Upper lobe of left lung (tissue), 6 donors: ENCODE measurements around the gene TRIM47. TPM values are rescaled to one million over a fixed set of nuclear protein-coding genes. Genes with fewer than 3 reads are reported as not detected.

ENCODE experiments used
- ATAC-seq, 2 donors: fragments of 200-7000 bp; cut with Tn5 transposase; one replicate each; pipeline ENCODE4 v1.9.1; 2022; ENCODE audit warnings: mild to moderate bottlenecking in 2 of 2, moderate library complexity in 2 of 2; ENCODE audit not compliant: low FRiP score in 2 of 2
- DNase-seq, 2 donors: peaks; one replicate each; pipeline ENCODE4 v3.0.0-alpha.2; 2019 to 2020
- H3K27ac ChIP-seq, 4 donors: fragments of 200-600 bp; sonication (generic); one replicate each; pipeline ENCODE4 v1.5.1; 2016 to 2019
- H3K27me3 ChIP-seq, 4 donors: fragments of 200-600 bp; sonication (generic); one replicate each; pipeline ENCODE4 v1.5.1; 2017 to 2019
- H3K36me3 ChIP-seq, 4 donors: fragments of 200-600 bp; sonication (generic); one replicate each; pipeline ENCODE4 v1.5.1; 2016 to 2019
- H3K4me1 ChIP-seq, 4 donors: fragments of 200-600 bp; sonication (generic); one replicate each; pipeline ENCODE4 v1.5.1; 2018 to 2019
- H3K4me3 ChIP-seq, 4 donors: fragments of 200-600 bp; sonication (generic); one replicate each; pipeline ENCODE4 v1.5.1; 2017 to 2019; ENCODE audit warnings: mild to moderate bottlenecking in 2 of 4, moderate library complexity in 1 of 4
- H3K9me3 ChIP-seq, 4 donors: fragments of 200-600 bp; sonication (generic); one replicate each; pipeline ENCODE4 v1.5.1; 2018 to 2019
- EP300 ChIP-seq, 4 donors: sonication (generic); formaldehyde crosslinking; IDR thresholded peaks; one replicate each; pipeline ENCODE4 v1.5.1; 2017; ENCODE audit warnings: antibody characterized with exemption in 4 of 4, control low read depth in 2 of 4
- POLR2A ChIP-seq, 4 donors: fragments of 450-650 bp; IDR thresholded peaks; one replicate each; pipeline ENCODE4 v1.5.1; 2016 to 2017; ENCODE audit warnings: antibody characterized with exemption in 4 of 4, mild to moderate bottlenecking in 2 of 4
- POLR2AphosphoS5 ChIP-seq, 2 donors: sonication (generic); formaldehyde crosslinking; IDR thresholded peaks; one replicate each; pipeline ENCODE4 v1.5.1; 2017; ENCODE audit warnings: antibody characterized with exemption in 2 of 2
- WGBS, 2 donors: methylation state at CpG; one replicate each; pipeline ENCODE4 v1.1.5; 2017 to 2018; 5-methylcytosine and 5-hydroxymethylcytosine counted together
- total RNA-seq, 6 donors: library from RNA; depleted of rRNA in 4 of 6; stranded (reverse); fragments of >200 nt in 4 of 6; gene quantifications; one replicate each; pipeline versions ENCODE4 v1.1.0 to v1.2.1, GENCODE V29; 2016 to 2021
- TF ChIP-seq, protein P1 (sequence below), 6 experiments: fragments of 450-650 bp in 4 of 6; fragments of 200-600 bp in 2 of 6; sonication (generic) in 2 of 6; IDR thresholded peaks; one replicate each; pipeline ENCODE4 v1.5.1; 2016 to 2019; ENCODE audit warnings: antibody characterized with exemption in 6 of 6
- donor health status: DM: no; HTN: no; CAD: no; lungs with moderate emphysema.
- donor health status: DM: no; HTN: yes; CAD: no; lungs with severe emphysema.

The TRIM47 gene
- total RNA-seq, 6 donors from 2014 or later = 20.1 to 55.6 (median 33.3) TPM

DNA sequence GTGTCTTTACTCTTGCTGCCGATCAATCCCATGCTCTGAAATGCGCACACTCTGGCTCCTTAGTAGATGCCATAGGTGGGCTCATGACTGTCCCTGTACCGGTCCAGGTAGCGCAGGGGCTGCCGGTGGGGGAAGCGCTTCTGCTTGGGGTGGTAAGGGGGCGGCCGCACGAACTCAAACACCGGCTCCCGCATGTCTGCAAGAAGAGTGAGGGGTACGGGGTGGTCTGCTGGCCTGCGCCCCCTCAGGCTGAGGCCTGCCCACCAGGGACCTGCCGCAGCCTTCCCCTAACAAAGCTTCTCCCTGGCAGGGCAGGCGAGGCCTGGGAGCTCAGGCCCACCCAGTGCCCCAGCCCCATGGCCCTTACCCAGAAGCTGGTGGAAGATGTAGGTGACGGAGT lies 20.4 kb upstream of the TRIM47 start:
- no peak overlapping the region for H3K4me3 ChIP-seq
- peaks cover 16 to 58% (median 47%) of the 10 kb centered on the region in 4 donors for H3K36me3 ChIP-seq
- 95 to 100% methylated on average over 11 to 16 of the region's 16 CpGs for WGBS, 2 donors
- H3K4me1 ChIP-seq = peaks cover 28 to 40% (median 29%) of the 10 kb centered on the region in 4 donors
- H3K27ac ChIP-seq = no peak overlapping the region
- H3K9me3 ChIP-seq = no peaks in the 10 kb centered on the region
- no peak for ATAC-seq
- TF ChIP-seq POLR2A (IDR thresholded peaks at IDR 0.05) (no peak), EP300 (IDR thresholded peaks at IDR 0.05) (no peak)
- TF ChIP-seq, protein P1, sequence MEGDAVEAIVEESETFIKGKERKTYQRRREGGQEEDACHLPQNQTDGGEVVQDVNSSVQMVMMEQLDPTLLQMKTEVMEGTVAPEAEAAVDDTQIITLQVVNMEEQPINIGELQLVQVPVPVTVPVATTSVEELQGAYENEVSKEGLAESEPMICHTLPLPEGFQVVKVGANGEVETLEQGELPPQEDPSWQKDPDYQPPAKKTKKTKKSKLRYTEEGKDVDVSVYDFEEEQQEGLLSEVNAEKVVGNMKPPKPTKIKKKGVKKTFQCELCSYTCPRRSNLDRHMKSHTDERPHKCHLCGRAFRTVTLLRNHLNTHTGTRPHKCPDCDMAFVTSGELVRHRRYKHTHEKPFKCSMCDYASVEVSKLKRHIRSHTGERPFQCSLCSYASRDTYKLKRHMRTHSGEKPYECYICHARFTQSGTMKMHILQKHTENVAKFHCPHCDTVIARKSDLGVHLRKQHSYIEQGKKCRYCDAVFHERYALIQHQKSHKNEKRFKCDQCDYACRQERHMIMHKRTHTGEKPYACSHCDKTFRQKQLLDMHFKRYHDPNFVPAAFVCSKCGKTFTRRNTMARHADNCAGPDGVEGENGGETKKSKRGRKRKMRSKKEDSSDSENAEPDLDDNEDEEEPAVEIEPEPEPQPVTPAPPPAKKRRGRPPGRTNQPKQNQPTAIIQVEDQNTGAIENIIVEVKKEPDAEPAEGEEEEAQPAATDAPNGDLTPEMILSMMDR (IDR thresholded peaks at IDR 0.05) = no peak
- peak in 1 of 2 donors; percentile 64 for DNase-seq
- no peaks in the 10 kb centered on the region for H3K27me3 ChIP-seq

DNA sequence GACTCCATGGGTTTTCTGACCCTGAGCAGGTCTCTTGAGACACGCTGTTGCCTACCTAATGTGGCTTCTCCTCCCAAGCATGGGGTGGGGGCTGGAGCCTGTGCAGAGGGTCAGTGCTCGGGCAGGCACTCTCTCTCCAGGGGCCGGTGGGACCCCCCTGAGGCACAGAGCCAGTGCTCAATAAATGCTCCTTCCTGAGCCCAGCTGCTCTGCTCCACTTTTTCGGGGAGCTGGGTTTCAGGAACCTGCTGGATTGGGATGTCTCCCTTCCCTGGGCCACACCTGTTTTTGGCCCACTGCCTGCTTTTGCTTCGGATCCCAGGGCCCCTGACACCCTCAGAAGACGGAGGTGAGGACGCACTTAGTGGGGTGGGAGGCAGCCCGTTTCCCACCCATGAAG lies 19.7 kb upstream of the TRIM47 start:
- DNase-seq = peak in 1 of 2 donors; percentile 13
- no peak for ATAC-seq
- TF ChIP-seq EP300 (IDR thresholded peaks at IDR 0.05) (no peak), POLR2AphosphoS5 (IDR thresholded peaks at IDR 0.05) (no peak), POLR2A (IDR thresholded peaks at IDR 0.05) (no peak)
- TF ChIP-seq, protein P1 (IDR thresholded peaks at IDR 0.05) = no peak
- H3K9me3 ChIP-seq = no peaks in the 10 kb centered on the region
- H3K27me3 ChIP-seq = no peaks in the 10 kb centered on the region
- peaks cover 16 to 55% (median 47%) of the 10 kb centered on the region in 4 donors for H3K36me3 ChIP-seq
- H3K4me1 ChIP-seq = peaks cover 22 to 35% (median 24%) of the 10 kb centered on the region in 4 donors
- no peak overlapping the region for H3K4me3 ChIP-seq
- H3K27ac ChIP-seq = no peak overlapping the region
- 88 to 93% methylated on average over 8 of the region's 8 CpGs for WGBS, 2 donors

DNA sequence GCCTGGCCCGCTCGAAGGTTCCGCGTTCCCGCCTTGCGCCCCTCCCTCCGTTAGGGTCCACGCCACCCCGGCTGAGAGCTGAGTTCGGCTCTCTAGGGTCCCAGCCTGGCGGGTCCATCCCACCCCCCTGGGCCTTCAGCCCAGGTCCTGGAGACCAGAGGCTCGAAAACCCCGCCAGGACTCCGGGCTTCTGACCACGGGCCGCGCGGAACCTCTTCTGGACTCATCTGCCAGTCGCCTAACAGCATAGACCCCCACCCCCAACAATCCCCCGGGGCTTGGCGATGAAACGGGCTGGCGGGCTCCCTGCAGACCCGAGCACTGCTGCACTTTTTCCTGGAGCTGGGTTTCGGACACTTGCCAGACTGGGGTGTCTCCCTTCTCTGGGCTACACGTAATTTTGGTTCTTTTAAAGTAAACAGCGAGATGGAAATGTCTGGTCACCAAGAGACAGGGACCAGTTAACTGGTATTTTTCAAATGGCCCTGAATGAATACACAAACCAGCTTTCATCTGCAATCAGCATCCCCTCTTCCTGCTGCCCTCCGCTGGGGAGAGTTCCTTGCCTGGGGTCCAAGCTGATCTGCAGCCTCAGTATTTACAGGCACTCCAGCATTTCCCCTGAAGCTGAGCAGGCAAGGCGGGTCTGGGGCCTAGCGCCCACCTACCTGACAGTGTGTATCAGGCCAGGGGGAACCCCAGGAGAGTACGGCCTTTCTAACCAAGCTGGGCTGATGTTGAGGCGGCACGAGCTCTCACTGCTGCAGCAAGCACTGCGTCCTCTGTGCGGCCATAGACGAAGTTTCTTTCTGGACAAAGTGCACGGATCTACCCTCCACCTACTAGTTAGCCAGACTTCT lies 19.0 kb upstream of the TRIM47 start:
- H3K36me3 ChIP-seq = peaks cover 16 to 52% (median 44%) of the 10 kb centered on the region in 4 donors
- H3K27ac ChIP-seq = peak overlapping the region; percentile 90 to 94 (median 94)
- TF ChIP-seq POLR2A (IDR thresholded peaks at IDR 0.05) (no peak), EP300 (IDR thresholded peaks at IDR 0.05) (no peak), POLR2AphosphoS5 (IDR thresholded peaks at IDR 0.05) (no peak)
- TF ChIP-seq, protein P1 (IDR thresholded peaks at IDR 0.05) = no peak
- no peaks in the 10 kb centered on the region for H3K27me3 ChIP-seq
- no peaks in the 10 kb centered on the region for H3K9me3 ChIP-seq
- peak in 1 of 2 donors; percentile 0 for ATAC-seq
- H3K4me1 ChIP-seq = peaks cover 21 to 34% (median 24%) of the 10 kb centered on the region in 4 donors
- WGBS, 2 donors = 61 to 76% methylated on average over 14 to 25 of the region's 37 CpGs
- peak overlapping the region; percentile 26 to 97 (median 76) for H3K4me3 ChIP-seq
- DNase-seq = peak in 1 of 2 donors; percentile 26

DNA sequence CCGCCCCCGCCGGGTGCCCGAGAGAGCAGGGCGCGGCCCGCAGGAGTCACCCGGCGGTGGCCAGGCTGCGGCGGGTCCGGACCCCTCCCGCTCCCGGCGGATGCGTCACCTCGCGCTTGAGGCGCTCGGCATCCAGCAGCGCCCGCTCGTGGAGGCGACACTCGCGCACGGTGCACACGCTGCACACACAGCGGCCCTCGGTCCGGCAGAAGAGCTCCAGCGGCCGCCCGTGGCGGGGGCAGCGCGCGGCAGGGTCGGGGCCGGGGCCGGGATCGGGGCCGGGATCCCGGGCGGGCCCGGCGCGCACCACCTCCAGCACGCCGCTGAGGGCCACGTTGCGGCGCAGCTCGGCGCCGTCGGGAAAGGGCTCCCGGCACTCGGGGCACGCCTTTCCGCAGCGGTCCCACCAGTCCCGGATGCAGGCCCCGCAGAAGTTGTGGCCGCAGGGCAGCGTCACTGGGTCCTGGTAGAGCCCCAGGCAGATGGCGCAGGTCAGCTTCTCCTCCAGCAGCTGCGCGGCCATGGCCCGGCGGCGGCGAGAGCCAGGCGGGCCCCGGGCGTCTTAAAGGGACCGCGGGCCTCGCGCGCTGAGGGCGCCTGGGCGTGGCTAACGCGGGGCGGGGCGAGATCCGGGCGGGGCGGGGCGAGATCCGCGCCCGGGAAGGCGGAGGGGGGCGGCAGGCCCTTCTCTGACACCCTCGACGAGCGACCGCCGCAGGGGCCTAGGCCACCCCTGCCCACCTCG lies 18.2 kb upstream of the TRIM47 start, which contains the start of gene TRIM65:
TRIM65 (minus strand) TSS at position 537 of the 745 bp plus-strand sequence; CDS start at position 523, 14 bp downstream.
- peak; percentile 84 to 97 for DNase-seq
- 0% methylated on average over 13 of the region's 102 CpGs; no CpG with 5 or more reads in 1 of the 2 donors for WGBS, 2 donors
- peak; percentile 81 to 93 for ATAC-seq
- peaks cover 21 to 34% (median 24%) of the 10 kb centered on the region in 4 donors for H3K4me1 ChIP-seq
- H3K27me3 ChIP-seq = no peaks in the 10 kb centered on the region
- H3K27ac ChIP-seq = peak within 1 kb of the TSS; percentile 90 to 94 (median 94)
- TF ChIP-seq, protein P1 (IDR thresholded peaks at IDR 0.05) = peak in 5 of 6 experiments; percentile 46 to 71 (median 61)
- TF ChIP-seq POLR2AphosphoS5 (IDR thresholded peaks at IDR 0.05) (peak; percentile 60 to 77), EP300 (IDR thresholded peaks at IDR 0.05) (no peak), POLR2A (IDR thresholded peaks at IDR 0.05) (peak in 3 of 4 donors; percentile 69 to 92 (median 72))
- no peaks in the 10 kb centered on the region for H3K9me3 ChIP-seq
- peak within 1 kb of the TSS; percentile 26 to 97 (median 76) for H3K4me3 ChIP-seq
- H3K36me3 ChIP-seq = peaks cover 16 to 52% (median 44%) of the 10 kb centered on the region in 4 donors
